Endothelial cell (in vitro differentiated cells): ENCODE results near the gene ENTR1. TPM values are rescaled to one million over a fixed set of nuclear protein-coding genes. Genes with fewer than 3 reads are reported as not detected.
A peak's percentile ranks its signal among the peaks of the same experiment; 100 is the strongest.

ENCODE experiments used
- DNase-seq: peaks from one replicate; pipeline ENCODE4 v3.0.0; 2021; ENCODE audit warnings: low spot score
- H3K27ac Mint-ChIP-seq: one replicate; pipeline ENCODE4 v1.8.0; 2021; ENCODE audit warnings: mixed read lengths, inconsistent platforms; ENCODE audit not compliant: unreplicated experiment
- H3K27me3 Mint-ChIP-seq: one replicate; pipeline ENCODE4 v1.8.0; 2021; ENCODE audit warnings: mild to moderate bottlenecking, moderate library complexity, mixed read lengths, inconsistent platforms; ENCODE audit not compliant: unreplicated experiment
- H3K36me3 Mint-ChIP-seq: one replicate; pipeline ENCODE4 v1.8.0; 2021; ENCODE audit warnings: mild to moderate bottlenecking, low read depth, mixed read lengths, inconsistent platforms; ENCODE audit not compliant: unreplicated experiment
- H3K4me1 Mint-ChIP-seq: one replicate; pipeline ENCODE4 v1.8.0; 2021; ENCODE audit warnings: mild to moderate bottlenecking, mixed read lengths, inconsistent platforms; ENCODE audit not compliant: unreplicated experiment
- H3K4me3 Mint-ChIP-seq: one replicate; pipeline ENCODE4 v1.8.0; 2021; ENCODE audit warnings: mild to moderate bottlenecking, mixed read lengths, inconsistent platforms; ENCODE audit not compliant: unreplicated experiment
- H3K9me3 Mint-ChIP-seq: one replicate; pipeline ENCODE4 v1.8.0; 2021; ENCODE audit warnings: mixed read lengths, inconsistent platforms; ENCODE audit not compliant: unreplicated experiment
- total RNA-seq: library from RNA; stranded (reverse); fragmentation: NEBNext Ultra II Directional; extraction: Animal tissue kit (Norgen Biotek cat#: 25700); gene quantifications from one replicate; pipeline ENCODE4 v1.2.1, GENCODE V29; 2021; ENCODE audit not compliant: unreplicated experiment
- TF ChIP-seq, protein P1 (sequence below): fragments of 200-600 bp; sonication (generic); IDR thresholded peaks from one replicate; pipeline ENCODE4 v1.5.0; 2021; ENCODE audit warnings: antibody characterized with exemption; ENCODE audit not compliant: unreplicated experiment

The ENTR1 gene
- total RNA-seq, 1 donor from 2014 or later = 45.0 TPM

DNA sequence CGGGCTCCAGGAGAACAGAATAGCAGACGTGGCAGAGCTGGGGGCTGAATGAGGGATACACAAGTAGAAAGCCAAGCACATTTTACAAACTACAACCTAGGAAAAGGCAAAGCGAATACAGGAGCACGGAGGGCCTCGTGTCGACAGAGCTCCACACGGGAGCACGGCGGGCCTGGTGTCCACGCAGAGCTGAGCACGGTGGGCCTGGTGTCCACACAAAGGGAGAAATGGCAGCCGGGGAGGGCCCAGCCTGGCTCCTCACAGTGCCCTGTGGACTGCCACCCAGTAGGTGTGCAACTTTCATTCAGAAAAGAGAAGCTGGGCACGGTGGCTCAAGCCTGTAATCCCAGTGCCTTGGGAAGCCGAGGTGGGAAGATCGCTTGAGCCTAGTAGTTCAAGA, 32.7 kb upstream of the ENTR1 start:
- DNase-seq = no peak
- TF ChIP-seq, protein P1, sequence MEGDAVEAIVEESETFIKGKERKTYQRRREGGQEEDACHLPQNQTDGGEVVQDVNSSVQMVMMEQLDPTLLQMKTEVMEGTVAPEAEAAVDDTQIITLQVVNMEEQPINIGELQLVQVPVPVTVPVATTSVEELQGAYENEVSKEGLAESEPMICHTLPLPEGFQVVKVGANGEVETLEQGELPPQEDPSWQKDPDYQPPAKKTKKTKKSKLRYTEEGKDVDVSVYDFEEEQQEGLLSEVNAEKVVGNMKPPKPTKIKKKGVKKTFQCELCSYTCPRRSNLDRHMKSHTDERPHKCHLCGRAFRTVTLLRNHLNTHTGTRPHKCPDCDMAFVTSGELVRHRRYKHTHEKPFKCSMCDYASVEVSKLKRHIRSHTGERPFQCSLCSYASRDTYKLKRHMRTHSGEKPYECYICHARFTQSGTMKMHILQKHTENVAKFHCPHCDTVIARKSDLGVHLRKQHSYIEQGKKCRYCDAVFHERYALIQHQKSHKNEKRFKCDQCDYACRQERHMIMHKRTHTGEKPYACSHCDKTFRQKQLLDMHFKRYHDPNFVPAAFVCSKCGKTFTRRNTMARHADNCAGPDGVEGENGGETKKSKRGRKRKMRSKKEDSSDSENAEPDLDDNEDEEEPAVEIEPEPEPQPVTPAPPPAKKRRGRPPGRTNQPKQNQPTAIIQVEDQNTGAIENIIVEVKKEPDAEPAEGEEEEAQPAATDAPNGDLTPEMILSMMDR = no peak
- H3K4me1 Mint-ChIP-seq = peaks cover 3% of the 10 kb centered on the region
- H3K27ac Mint-ChIP-seq = peak overlapping the region; percentile 77
- peak overlapping the region; percentile 52 for H3K4me3 Mint-ChIP-seq
- H3K9me3 Mint-ChIP-seq = no peaks in the 10 kb centered on the region
- H3K36me3 Mint-ChIP-seq = peaks cover 48% of the 10 kb centered on the region
- H3K27me3 Mint-ChIP-seq = peaks cover 27% of the 10 kb centered on the region

DNA sequence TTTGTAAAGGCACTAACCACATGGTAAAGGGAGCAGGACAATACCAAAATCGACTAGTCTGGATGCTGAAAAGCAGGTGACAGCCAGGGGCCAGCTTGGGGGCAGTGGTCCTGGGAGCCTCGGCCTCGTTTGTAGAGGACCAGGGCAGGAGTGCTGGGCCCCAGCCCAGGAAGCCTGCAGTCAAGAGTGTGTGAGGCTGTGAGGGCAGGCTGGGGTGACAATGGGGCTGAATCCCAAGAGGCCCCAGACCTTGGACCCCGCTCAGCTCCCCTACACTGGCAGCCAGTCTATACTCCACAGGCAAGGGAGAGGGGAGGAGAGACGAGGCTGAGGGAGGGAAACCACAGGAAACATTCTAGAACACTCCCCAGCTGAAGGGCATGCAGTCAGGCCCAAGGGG, 31.9 kb upstream of the ENTR1 start:
- H3K36me3 Mint-ChIP-seq = peaks cover 42% of the 10 kb centered on the region
- TF ChIP-seq, protein P1 = no peak
- no peak overlapping the region for H3K4me3 Mint-ChIP-seq
- peaks cover 7% of the 10 kb centered on the region for H3K4me1 Mint-ChIP-seq
- H3K27ac Mint-ChIP-seq = no peak overlapping the region
- DNase-seq = no peak
- H3K9me3 Mint-ChIP-seq = no peaks in the 10 kb centered on the region
- H3K27me3 Mint-ChIP-seq = peaks cover 25% of the 10 kb centered on the region

- TF ChIP-seq, protein P1 = no peak
- Mint-ChIP-seq H3K9me3 (no peaks in the 10 kb centered on the region), H3K27me3 (peaks cover 27% of the 10 kb centered on the region), H3K4me1 (peaks cover 12% of the 10 kb centered on the region), H3K36me3 (peaks cover 37% of the 10 kb centered on the region), H3K27ac (no peak overlapping the region), H3K4me3 (peak overlapping the region; percentile 81)
- DNase-seq = no peak
Measured at GRCh38 chr9:136441681-136442245, 31.3 kb upstream of the ENTR1 start.

GRCh38 chr9:136441191-136441680, 30.8 kb upstream of the ENTR1 start:
- Mint-ChIP-seq H3K36me3 (peaks cover 31% of the 10 kb centered on the region), H3K9me3 (no peaks in the 10 kb centered on the region), H3K27ac (no peak overlapping the region), H3K4me1 (peaks cover 16% of the 10 kb centered on the region), H3K4me3 (peak overlapping the region; percentile 81), H3K27me3 (peaks cover 25% of the 10 kb centered on the region)
- DNase-seq = no peak
- TF ChIP-seq, protein P1 = no peak
